ENCODE measurements around the gene ATF6.

DNA sequence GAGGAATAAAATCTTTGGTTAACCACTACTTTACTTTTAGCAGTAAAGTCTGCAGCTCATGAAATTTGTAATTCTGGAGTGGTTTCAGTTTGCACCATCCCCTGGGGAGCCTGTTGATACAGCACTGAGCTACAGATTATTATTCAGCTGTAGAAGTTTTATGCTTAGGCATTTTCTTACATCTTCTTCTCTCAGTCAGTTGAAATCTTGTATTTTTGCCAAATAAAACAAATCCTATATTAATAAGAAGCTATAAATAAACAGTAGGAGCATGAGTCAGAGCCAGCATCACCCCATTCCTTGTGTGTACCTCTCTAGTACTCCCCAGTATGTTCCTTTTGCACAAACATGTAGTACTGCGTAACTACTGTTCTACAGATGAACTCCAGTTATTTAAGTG lies 118.9 kb downstream of the ATF6 start:
- TF ChIP-seq POLR2A (IDR thresholded peaks at IDR 0.05; ENCODE audit: low read depth, low read length) (no peak), GATA2 (IDR thresholded peaks at IDR 0.05; ENCODE audit: insufficient read depth, insufficient read length, low read depth, low read length) (no peak), EZH2 (IDR thresholded peaks at IDR 0.05; ENCODE audit: borderline replicate concordance, low read depth, low read length, severe bottlenecking) (no peak), POLR2AphosphoS5 (IDR thresholded peaks at IDR 0.05; ENCODE audit: insufficient read depth, low read depth, low read length) (no peak), JUN (IDR thresholded peaks at IDR 0.05; ENCODE audit: borderline replicate concordance, insufficient read depth, insufficient read length, low read depth) (peak; percentile 28)
- TF ChIP-seq, protein P1, sequence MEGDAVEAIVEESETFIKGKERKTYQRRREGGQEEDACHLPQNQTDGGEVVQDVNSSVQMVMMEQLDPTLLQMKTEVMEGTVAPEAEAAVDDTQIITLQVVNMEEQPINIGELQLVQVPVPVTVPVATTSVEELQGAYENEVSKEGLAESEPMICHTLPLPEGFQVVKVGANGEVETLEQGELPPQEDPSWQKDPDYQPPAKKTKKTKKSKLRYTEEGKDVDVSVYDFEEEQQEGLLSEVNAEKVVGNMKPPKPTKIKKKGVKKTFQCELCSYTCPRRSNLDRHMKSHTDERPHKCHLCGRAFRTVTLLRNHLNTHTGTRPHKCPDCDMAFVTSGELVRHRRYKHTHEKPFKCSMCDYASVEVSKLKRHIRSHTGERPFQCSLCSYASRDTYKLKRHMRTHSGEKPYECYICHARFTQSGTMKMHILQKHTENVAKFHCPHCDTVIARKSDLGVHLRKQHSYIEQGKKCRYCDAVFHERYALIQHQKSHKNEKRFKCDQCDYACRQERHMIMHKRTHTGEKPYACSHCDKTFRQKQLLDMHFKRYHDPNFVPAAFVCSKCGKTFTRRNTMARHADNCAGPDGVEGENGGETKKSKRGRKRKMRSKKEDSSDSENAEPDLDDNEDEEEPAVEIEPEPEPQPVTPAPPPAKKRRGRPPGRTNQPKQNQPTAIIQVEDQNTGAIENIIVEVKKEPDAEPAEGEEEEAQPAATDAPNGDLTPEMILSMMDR (IDR thresholded peaks at IDR 0.05; ENCODE audit: extremely low read depth in 1 of 2, insufficient read depth in 1 of 2, low read depth in 1 of 2, low read length in 2 of 2), result no peak
- TF ChIP-seq, protein P2, sequence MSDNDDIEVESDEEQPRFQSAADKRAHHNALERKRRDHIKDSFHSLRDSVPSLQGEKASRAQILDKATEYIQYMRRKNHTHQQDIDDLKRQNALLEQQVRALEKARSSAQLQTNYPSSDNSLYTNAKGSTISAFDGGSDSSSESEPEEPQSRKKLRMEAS (IDR thresholded peaks at IDR 0.05; ENCODE audit: insufficient read depth, insufficient read length), result no peak

Measured in endothelial cell of umbilical vein (primary cell).